A549 (cell line): ENCODE data around the gene DNAJB13.

ENCODE experiments used
- BHLHE40 ChIP-seq: IDR thresholded peaks from 2 replicates; pipeline ENCODE4 v1.6.1; 2012; ENCODE audit warnings: low read depth, low read length, inconsistent platforms
- EHMT2 ChIP-seq: fragments of 200-600 bp; sonication (generic); IDR thresholded peaks from 2 replicates; pipeline ENCODE4 v1.6.1; 2016; ENCODE audit warnings: antibody characterized with exemption, low read depth, mild to moderate bottlenecking, moderate library complexity
- FOXS1 ChIP-seq: fragments of 250-450 bp; sonication (Bioruptor Pico); IDR thresholded peaks from 2 replicates; pipeline ENCODE4 v1.5.0; 2020; ENCODE audit warnings: mild to moderate bottlenecking, moderate library complexity
- MAZ ChIP-seq: fragments of 150-350 bp; IDR thresholded peaks from 2 replicates; pipeline ENCODE4 v1.6.1; 2014; ENCODE audit warnings: antibody characterized with exemption, low read depth, low read length, borderline replicate concordance
- POLR2A ChIP-seq: IDR thresholded peaks from 2 replicates; pipeline ENCODE4 v1.6.1; 2012; ENCODE audit warnings: mild to moderate bottlenecking, low read length
- POLR2AphosphoS2 ChIP-seq: conservative IDR thresholded peaks from 2 replicates; pipeline ENCODE4 v1.6.1; 2012; ENCODE audit warnings: low read length, improper control_type of control experiment, inconsistent platforms
- SMC3 ChIP-seq: fragments of >200 bp; sonication (Bioruptor Twin); formaldehyde crosslinking; IDR thresholded peaks from 3 replicates; pipeline ENCODE4 v1.6.1; 2018; ENCODE audit warnings: inconsistent platforms
- ZC3H11A ChIP-seq: fragments of 450-650 bp; IDR thresholded peaks from 2 replicates; pipeline ENCODE4 v1.6.1; 2014; ENCODE audit warnings: antibody characterized with exemption, mild to moderate bottlenecking
- TF ChIP-seq, protein P1 (sequence below): fragments of 450-650 bp; IDR thresholded peaks from 2 replicates; pipeline ENCODE4 v1.6.1; 2014; ENCODE audit warnings: antibody characterized with exemption
- TF ChIP-seq, protein P2 (sequence below): fragments of >200 bp; sonication (Bioruptor Twin); formaldehyde crosslinking; IDR thresholded peaks from 3 replicates; pipeline ENCODE4 v1.5.1; 2016
- TF ChIP-seq, protein P3 (sequence below): fragments of 150-350 bp; IDR thresholded peaks from 2 replicates; pipeline ENCODE4 v1.6.1; 2014; ENCODE audit warnings: low read depth, mild to moderate bottlenecking, low read length
- TF ChIP-seq, protein P4 (sequence below): IDR thresholded peaks from 2 replicates; pipeline ENCODE4 v1.6.1; 2012

DNA sequence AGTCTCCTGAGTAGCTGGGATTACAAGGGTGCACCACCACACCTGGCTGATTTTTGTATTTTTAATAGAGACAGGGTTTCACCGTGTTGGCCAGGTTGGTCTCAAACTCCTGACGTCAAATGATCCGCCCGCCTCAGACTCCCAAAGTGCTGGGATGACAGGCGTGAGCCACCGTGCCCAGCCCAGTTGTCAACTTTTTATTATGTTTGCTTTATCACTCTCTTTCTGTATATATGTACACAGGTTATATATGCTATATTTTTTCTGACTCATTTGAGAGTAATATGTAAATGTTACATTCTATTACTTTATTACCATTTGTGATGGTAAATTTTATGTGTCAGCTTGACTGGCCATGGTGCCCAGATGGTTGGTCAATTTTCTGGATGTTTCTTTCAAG is 18.9 kb upstream of the DNAJB13 start:
- TF ChIP-seq MAZ (no peak), FOXS1 (CRISPR knock-in tag) (no peak), ZC3H11A (no peak), POLR2A (no peak), POLR2AphosphoS2 (no peak), SMC3 (no peak), BHLHE40 (no peak), EHMT2 (no peak)
- TF ChIP-seq, protein P1, sequence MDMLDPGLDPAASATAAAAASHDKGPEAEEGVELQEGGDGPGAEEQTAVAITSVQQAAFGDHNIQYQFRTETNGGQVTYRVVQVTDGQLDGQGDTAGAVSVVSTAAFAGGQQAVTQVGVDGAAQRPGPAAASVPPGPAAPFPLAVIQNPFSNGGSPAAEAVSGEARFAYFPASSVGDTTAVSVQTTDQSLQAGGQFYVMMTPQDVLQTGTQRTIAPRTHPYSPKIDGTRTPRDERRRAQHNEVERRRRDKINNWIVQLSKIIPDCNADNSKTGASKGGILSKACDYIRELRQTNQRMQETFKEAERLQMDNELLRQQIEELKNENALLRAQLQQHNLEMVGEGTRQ: no peak
- TF ChIP-seq, protein P2, sequence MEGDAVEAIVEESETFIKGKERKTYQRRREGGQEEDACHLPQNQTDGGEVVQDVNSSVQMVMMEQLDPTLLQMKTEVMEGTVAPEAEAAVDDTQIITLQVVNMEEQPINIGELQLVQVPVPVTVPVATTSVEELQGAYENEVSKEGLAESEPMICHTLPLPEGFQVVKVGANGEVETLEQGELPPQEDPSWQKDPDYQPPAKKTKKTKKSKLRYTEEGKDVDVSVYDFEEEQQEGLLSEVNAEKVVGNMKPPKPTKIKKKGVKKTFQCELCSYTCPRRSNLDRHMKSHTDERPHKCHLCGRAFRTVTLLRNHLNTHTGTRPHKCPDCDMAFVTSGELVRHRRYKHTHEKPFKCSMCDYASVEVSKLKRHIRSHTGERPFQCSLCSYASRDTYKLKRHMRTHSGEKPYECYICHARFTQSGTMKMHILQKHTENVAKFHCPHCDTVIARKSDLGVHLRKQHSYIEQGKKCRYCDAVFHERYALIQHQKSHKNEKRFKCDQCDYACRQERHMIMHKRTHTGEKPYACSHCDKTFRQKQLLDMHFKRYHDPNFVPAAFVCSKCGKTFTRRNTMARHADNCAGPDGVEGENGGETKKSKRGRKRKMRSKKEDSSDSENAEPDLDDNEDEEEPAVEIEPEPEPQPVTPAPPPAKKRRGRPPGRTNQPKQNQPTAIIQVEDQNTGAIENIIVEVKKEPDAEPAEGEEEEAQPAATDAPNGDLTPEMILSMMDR: no peak
- TF ChIP-seq, protein P3, sequence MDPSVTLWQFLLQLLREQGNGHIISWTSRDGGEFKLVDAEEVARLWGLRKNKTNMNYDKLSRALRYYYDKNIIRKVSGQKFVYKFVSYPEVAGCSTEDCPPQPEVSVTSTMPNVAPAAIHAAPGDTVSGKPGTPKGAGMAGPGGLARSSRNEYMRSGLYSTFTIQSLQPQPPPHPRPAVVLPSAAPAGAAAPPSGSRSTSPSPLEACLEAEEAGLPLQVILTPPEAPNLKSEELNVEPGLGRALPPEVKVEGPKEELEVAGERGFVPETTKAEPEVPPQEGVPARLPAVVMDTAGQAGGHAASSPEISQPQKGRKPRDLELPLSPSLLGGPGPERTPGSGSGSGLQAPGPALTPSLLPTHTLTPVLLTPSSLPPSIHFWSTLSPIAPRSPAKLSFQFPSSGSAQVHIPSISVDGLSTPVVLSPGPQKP: no peak
- TF ChIP-seq, protein P4, sequence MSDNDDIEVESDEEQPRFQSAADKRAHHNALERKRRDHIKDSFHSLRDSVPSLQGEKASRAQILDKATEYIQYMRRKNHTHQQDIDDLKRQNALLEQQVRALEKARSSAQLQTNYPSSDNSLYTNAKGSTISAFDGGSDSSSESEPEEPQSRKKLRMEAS: no peak
